K562 treated with DMSO at 1 percent for 12 hours (cell line): ENCODE measurements around the gene CFAP92. TPM values are rescaled to one million over a fixed set of nuclear protein-coding genes. Genes with fewer than 3 reads are reported as not detected.

ENCODE experiments used
- total RNA-seq: library from RNA; unstranded; fragments of 300-600 nt; gene quantifications from 2 replicates; pipeline ENCODE4 v1.2.3, GENCODE V29; 2022; ENCODE audit not compliant: insufficient read depth

Gene CFAP92
- total RNA-seq = 0.56 and 0.58 TPM in 2 replicates

GRCh38 chr3:128993461-128994172 lies at the start of gene CFAP92:
Gene CFAP92 (minus strand): TSS chr3:128994076. CDS start chr3:128993304, 772 bp downstream.

GRCh38 chr3:129001101-129001805 lies 7.4 kb upstream of the CFAP92 start, which contains the start of gene EFCC1:
Gene EFCC1 (plus strand): TSS chr3:129001304. CDS start chr3:129001629, 325 bp downstream.

GRCh38 chr3:128879125-128879969 lies 114.5 kb downstream of the CFAP92 start, which contains the start of gene ACAD9:
Gene ACAD9 (plus strand): TSS chr3:128879620. CDS start chr3:128879692, 72 bp downstream.

Other genes starting within 250 kb of the CFAP92 start
- gene ACAD9, start 114.5 kb downstream of the CFAP92 start, total RNA-seq = 10.7 and 16.4 TPM in 2 replicates
- gene EFCC1, start 7.2 kb upstream of the CFAP92 start, total RNA-seq = not detected in 2 replicates
- gene GP9, start 66.7 kb upstream of the CFAP92 start, total RNA-seq = not detected in 2 replicates
- gene RAB43, start 127.7 kb upstream of the CFAP92 start, total RNA-seq = 7.4 and 11.7 TPM in 2 replicates
- 24.7 and 32.5 TPM in 2 replicates for gene ISY1, start 167.0 kb upstream of the CFAP92 start, total RNA-seq
- 197 and 286 TPM in 2 replicates for gene CNBP, start 189.8 kb upstream of the CFAP92 start, total RNA-seq